Measurements from ENCODE around the gene KCTD17.

DNA sequence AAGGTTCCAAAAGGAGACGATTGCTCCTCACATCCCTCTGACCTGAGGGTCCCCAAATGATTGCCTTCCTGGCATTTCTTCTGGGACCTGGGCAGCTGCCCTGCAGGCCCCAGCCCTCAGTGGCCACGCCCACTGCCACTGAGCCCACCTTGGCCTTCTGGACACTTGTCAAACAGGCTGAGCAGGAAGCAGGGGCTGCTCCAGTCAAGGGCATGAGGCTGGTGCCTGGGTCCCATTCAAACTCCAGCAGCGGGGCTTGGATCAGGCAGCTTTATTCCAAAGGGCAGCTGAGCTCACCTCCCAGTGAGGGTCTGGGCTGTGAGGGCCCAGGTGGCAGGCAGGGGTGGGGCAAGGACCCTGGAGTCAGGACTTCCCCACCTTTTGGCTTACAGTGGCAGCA lies 13.6 kb downstream of the KCTD17 start:
- TF ChIP-seq, protein P1, sequence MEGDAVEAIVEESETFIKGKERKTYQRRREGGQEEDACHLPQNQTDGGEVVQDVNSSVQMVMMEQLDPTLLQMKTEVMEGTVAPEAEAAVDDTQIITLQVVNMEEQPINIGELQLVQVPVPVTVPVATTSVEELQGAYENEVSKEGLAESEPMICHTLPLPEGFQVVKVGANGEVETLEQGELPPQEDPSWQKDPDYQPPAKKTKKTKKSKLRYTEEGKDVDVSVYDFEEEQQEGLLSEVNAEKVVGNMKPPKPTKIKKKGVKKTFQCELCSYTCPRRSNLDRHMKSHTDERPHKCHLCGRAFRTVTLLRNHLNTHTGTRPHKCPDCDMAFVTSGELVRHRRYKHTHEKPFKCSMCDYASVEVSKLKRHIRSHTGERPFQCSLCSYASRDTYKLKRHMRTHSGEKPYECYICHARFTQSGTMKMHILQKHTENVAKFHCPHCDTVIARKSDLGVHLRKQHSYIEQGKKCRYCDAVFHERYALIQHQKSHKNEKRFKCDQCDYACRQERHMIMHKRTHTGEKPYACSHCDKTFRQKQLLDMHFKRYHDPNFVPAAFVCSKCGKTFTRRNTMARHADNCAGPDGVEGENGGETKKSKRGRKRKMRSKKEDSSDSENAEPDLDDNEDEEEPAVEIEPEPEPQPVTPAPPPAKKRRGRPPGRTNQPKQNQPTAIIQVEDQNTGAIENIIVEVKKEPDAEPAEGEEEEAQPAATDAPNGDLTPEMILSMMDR (conservative IDR thresholded peaks at IDR 0.05) = no peak
- no peak for TF ChIP-seq ZFX (IDR thresholded peaks at IDR 0.05)

Measured in C4-2B (cell line).